ENCODE data around the gene RC3H1. TPM values are rescaled to one million over a fixed set of nuclear protein-coding genes. Genes with fewer than 3 reads are reported as not detected.
A peak's percentile ranks its signal among the peaks of the same experiment; 100 is the strongest.
"Not testable (repeated sequence)": the region's sequence is repeated elsewhere in the genome, so short reads cannot be mapped to it uniquely, and the experiment has no call there.

Gene RC3H1
- total and polyA plus RNA-seq, 2 of the 13 experiments (the other 11 are each of a cell fraction or from before 2014, with no cell fraction given) = 11.2 to 19.6 TPM

- TF ChIP-seq ZBTB25 (CRISPR knock-in tag; IDR thresholded peaks at IDR 0.05) (no peak), ZNF570 (CRISPR knock-in tag; IDR thresholded peaks at IDR 0.05; ENCODE audit: borderline replicate concordance) (no peak), JDP2 (CRISPR knock-in tag; IDR thresholded peaks at IDR 0.05; ENCODE audit: borderline replicate concordance) (no peak)
- TF ChIP-seq, protein P1, sequence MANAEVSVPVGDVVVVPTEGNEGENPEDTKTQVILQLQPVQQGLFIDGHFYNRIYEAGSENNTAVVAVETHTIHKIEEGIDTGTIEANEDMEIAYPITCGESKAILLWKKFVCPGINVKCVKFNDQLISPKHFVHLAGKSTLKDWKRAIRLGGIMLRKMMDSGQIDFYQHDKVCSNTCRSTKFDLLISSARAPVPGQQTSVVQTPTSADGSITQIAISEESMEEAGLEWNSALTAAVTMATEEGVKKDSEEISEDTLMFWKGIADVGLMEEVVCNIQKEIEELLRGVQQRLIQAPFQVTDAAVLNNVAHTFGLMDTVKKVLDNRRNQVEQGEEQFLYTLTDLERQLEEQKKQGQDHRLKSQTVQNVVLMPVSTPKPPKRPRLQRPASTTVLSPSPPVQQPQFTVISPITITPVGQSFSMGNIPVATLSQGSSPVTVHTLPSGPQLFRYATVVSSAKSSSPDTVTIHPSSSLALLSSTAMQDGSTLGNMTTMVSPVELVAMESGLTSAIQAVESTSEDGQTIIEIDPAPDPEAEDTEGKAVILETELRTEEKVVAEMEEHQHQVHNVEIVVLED (CRISPR knock-in tag; IDR thresholded peaks at IDR 0.05; ENCODE audit: borderline replicate concordance) = no peak
Measured at GRCh38 chr1:173986951-173987350, 35.2 kb downstream of the RC3H1 start (continued).

GRCh38 chr1:173970252-173970651 is 51.9 kb downstream of the RC3H1 start:
- Histone ChIP-seq H2AFZ (ENCODE audit: low read length) (no peak overlapping the region), H3K4me3 (replicated peaks in 1 of 3; ENCODE audit: insufficient read depth in 1 of 3, low read depth in 2 of 3, low read length in 3 of 3) (no peak overlapping the region), H3K4me2 (ENCODE audit: low read depth, low read length) (no peak overlapping the region), H3K4me1 (ENCODE audit: insufficient read depth, low read length) (no peaks in the 10 kb centered on the region), H3K9me3 (ENCODE audit: low read length) (no peaks in the 10 kb centered on the region), H3K79me2 (ENCODE audit: insufficient read depth, low read length) (no peaks in the 10 kb centered on the region), H3K36me3 (replicated peaks in 1 of 2; ENCODE audit: control insufficient read depth in 1 of 2, insufficient read depth in 2 of 2, low read length in 2 of 2) (peaks cover 10 to 52% of the 10 kb centered on the region in 2 experiments), H3K27me3 (ENCODE audit: control insufficient read depth in 1 of 2, insufficient read depth in 2 of 2, low read length in 2 of 2) (no peaks in the 10 kb centered on the region), H3K9ac (ENCODE audit: insufficient read depth, low read depth, low read length) (no peak overlapping the region), H4K20me1 (ENCODE audit: insufficient read depth, low read length) (no peaks in the 10 kb centered on the region), H3K27ac (ENCODE audit: extremely low read length, insufficient read depth, low read length) (no peak overlapping the region)
- no TSS peak for BruUV-seq (replicated peaks)
- intact Hi-C loops (cut with micrococcal nuclease; ENCODE audit: unreplicated experiment) (loop anchor here (10.0 kb wide), 1 partner anchor 105 kb away; no protein-coding TSS in a partner anchor), in situ Hi-C loops (cut with HindIII; ENCODE audit: extremely low pct_ligation_motif_present, low pct_unique_long_range_greater_than_20kb) (no loop called here)
- POLR2A ChIA-PET = no interaction called here
- WGBS (ENCODE audit: low lambda C conversion rate) = 96% methylated on average over 3 of the region's 3 CpGs
- DNase-seq (ENCODE audit: low spot score) (no peak), ATAC-seq (no peak), FAIRE-seq (no peak)
- no peak for TF ChIP-seq GABPB1 (CRISPR knock-in tag; IDR thresholded peaks at IDR 0.05)
- peak in 1 of 2 experiments; percentile 51; a peak in 2 of 4 replicates for TF ChIP-seq MAFK (conservative IDR thresholded peaks at IDR 0.05 in 1 of 2, IDR thresholded peaks at IDR 0.05 in 1 of 2; ENCODE audit: low read length in 2 of 2)
- CTCF ChIA-PET (ENCODE audit: low intra/inter-chr PET ratio, low total read pairs) = no interaction called here

DNA sequence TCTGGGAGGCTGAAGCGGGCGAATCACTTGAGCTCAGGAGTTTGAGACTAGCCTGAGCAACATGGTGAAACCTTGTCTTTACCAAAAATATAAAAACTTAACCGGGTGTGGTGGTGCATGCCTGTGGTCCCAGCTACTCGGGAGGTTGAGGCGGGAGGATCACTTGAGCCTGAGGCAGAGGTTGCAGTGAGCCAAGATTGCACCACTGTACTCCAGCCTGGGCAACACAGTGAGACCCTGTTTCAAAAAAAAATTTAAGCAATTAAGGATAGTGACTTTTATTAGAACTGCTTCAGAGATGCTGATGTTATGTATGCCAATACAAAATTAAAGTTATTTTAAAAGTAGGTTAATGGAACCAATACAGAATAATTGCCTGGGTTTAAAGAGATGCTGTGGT is 56.3 kb downstream of the RC3H1 start:
- H3K4me1 ChIP-seq (ENCODE audit: insufficient read depth, low read length); H3K27me3 ChIP-seq (ENCODE audit: control insufficient read depth in 1 of 2, insufficient read depth in 2 of 2, low read length in 2 of 2); in situ Hi-C loops (cut with HindIII; ENCODE audit: extremely low pct_ligation_motif_present, low pct_unique_long_range_greater_than_20kb); FAIRE-seq; DNase-seq (ENCODE audit: low spot score); BruUV-seq (replicated peaks); H3K27ac ChIP-seq (ENCODE audit: extremely low read length, insufficient read depth, low read length); ATAC-seq; H3K9ac ChIP-seq (ENCODE audit: insufficient read depth, low read depth, low read length); intact Hi-C loops (cut with micrococcal nuclease; ENCODE audit: unreplicated experiment); H3K79me2 ChIP-seq (ENCODE audit: insufficient read depth, low read length); H3K4me3 ChIP-seq (replicated peaks in 1 of 3; ENCODE audit: insufficient read depth in 1 of 3, low read depth in 2 of 3, low read length in 3 of 3); CTCF ChIA-PET (ENCODE audit: low intra/inter-chr PET ratio, low total read pairs); H2AFZ ChIP-seq (ENCODE audit: low read length); H4K20me1 ChIP-seq (ENCODE audit: insufficient read depth, low read length); H3K9me3 ChIP-seq (ENCODE audit: low read length); H3K4me2 ChIP-seq (ENCODE audit: low read depth, low read length): not testable (repeated sequence)
- WGBS (ENCODE audit: low lambda C conversion rate) = 95% methylated on average over 5 of the region's 5 CpGs
- H3K36me3 ChIP-seq (replicated peaks in 1 of 2; ENCODE audit: control insufficient read depth in 1 of 2, insufficient read depth in 2 of 2, low read length in 2 of 2) = peaks cover 8 to 63% of the 10 kb centered on the region in 2 experiments
- POLR2A ChIA-PET = interaction anchor here (1.4 kb wide), 1 partner anchor 98 kb away, joined by 3 read pairs; the partner anchor contains the start of gene ZBTB37

Data from HepG2 (cell line).